MM.1S (cell line): ENCODE data around the gene RGS7.

Source experiments
- DNase-seq: peaks from one replicate; pipeline ENCODE4 v3.0.0-alpha.2; 2015
- H2AFZ ChIP-seq: fragments of 300-600 bp; sonication (generic); 2 replicates; pipeline ENCODE4 v1.6.0; 2016; ENCODE audit warnings: antibody characterized with exemption, low read length
- H3F3A ChIP-seq: fragments of 300-600 bp; sonication (generic); 2 replicates; pipeline ENCODE4 v1.6.1; 2016; ENCODE audit warnings: mild to moderate bottlenecking, antibody characterized with exemption, low read length, moderate library complexity, mixed read lengths; ENCODE audit not compliant: insufficient read depth
- H3K27ac ChIP-seq: fragments of 300-600 bp; sonication (generic); 2 replicates; pipeline ENCODE4 v1.5.1; 2016; ENCODE audit warnings: mild to moderate bottlenecking, low read length
- H3K27me3 ChIP-seq: fragments of 300-600 bp; sonication (generic); replicated peaks from 2 replicates; pipeline ENCODE4 v1.6.0; 2016; ENCODE audit warnings: low read length; ENCODE audit not compliant: insufficient read depth
- H3K36me3 ChIP-seq: fragments of 300-600 bp; sonication (generic); replicated peaks from 2 replicates; pipeline ENCODE4 v1.6.1; 2016; ENCODE audit warnings: mild to moderate bottlenecking, low read length, mixed read lengths; ENCODE audit not compliant: insufficient read depth
- H3K4me1 ChIP-seq: fragments of 300-600 bp; sonication (generic); 2 replicates; pipeline ENCODE4 v1.6.1; 2016; ENCODE audit warnings: low read length, mixed read lengths
- H3K4me2 ChIP-seq: fragments of 300-600 bp; sonication (generic); 2 replicates; pipeline ENCODE4 v1.6.0; 2016; ENCODE audit warnings: low read depth, low read length
- H3K4me3 ChIP-seq: fragments of 300-600 bp; sonication (generic); 2 replicates; pipeline ENCODE4 v1.5.1; 2016; ENCODE audit warnings: low read length, mixed read lengths
- H3K79me2 ChIP-seq: fragments of 300-600 bp; sonication (generic); 2 replicates; pipeline ENCODE4 v1.6.1; 2016; ENCODE audit warnings: mixed run types, low read length, mixed read lengths
- H3K9ac ChIP-seq: fragments of 300-600 bp; sonication (generic); 2 replicates; pipeline ENCODE4 v1.6.1; 2016; ENCODE audit warnings: low read length, mixed read lengths
- H3K9me2 ChIP-seq: fragments of 300-600 bp; sonication (generic); replicated peaks from 2 replicates; pipeline ENCODE4 v1.6.1; 2016; ENCODE audit warnings: mild to moderate bottlenecking, low read length, mixed read lengths; ENCODE audit not compliant: insufficient read depth
- H3K9me3 ChIP-seq: fragments of 300-600 bp; sonication (generic); replicated peaks from 2 replicates; pipeline ENCODE4 v1.6.1; 2016; ENCODE audit warnings: mild to moderate bottlenecking, low read length, mixed read lengths; ENCODE audit not compliant: insufficient read depth
- H4K20me1 ChIP-seq: fragments of 300-600 bp; sonication (generic); 2 replicates; pipeline ENCODE4 v1.6.1; 2016; ENCODE audit warnings: mild to moderate bottlenecking, low read length, moderate library complexity, mixed read lengths; ENCODE audit not compliant: insufficient read depth
- EZH2 ChIP-seq: fragments of 300-600 bp; sonication (generic); optimal IDR thresholded peaks from 2 replicates; pipeline ENCODE3; 2017; ENCODE audit warnings: low read depth, mild to moderate bottlenecking, antibody characterized with exemption, low read length, mixed read lengths
- EZH2phosphoT487 ChIP-seq: fragments of 300-600 bp; sonication (generic); IDR thresholded peaks from 2 replicates; pipeline ENCODE4 v1.6.1; 2018; ENCODE audit warnings: antibody characterized with exemption, low read length
- TF ChIP-seq, protein P1 (sequence below): fragments of 300-600 bp; sonication (generic); IDR thresholded peaks from 2 replicates; pipeline ENCODE4 v1.5.1; 2016; ENCODE audit warnings: antibody characterized with exemption, low read length, mixed read lengths

Gene RGS7

GRCh38 chr1:240956020-240956419 lies 401.0 kb downstream of the RGS7 start:
- no peak overlapping the region for H3K4me2 ChIP-seq
- H2AFZ ChIP-seq = no peak overlapping the region
- no peak for DNase-seq
- no peaks in the 10 kb centered on the region for H3K79me2 ChIP-seq
- no peaks in the 10 kb centered on the region for H4K20me1 ChIP-seq
- H3K4me3 ChIP-seq = no peak overlapping the region
- no peaks in the 10 kb centered on the region for H3F3A ChIP-seq
- no peaks in the 10 kb centered on the region for H3K4me1 ChIP-seq
- H3K27ac ChIP-seq = no peak overlapping the region
- H3K9me3 ChIP-seq = no peaks in the 10 kb centered on the region
- no peak overlapping the region for H3K9ac ChIP-seq
- H3K9me2 ChIP-seq = no peaks in the 10 kb centered on the region
- no peak for TF ChIP-seq EZH2
- TF ChIP-seq, protein P1, sequence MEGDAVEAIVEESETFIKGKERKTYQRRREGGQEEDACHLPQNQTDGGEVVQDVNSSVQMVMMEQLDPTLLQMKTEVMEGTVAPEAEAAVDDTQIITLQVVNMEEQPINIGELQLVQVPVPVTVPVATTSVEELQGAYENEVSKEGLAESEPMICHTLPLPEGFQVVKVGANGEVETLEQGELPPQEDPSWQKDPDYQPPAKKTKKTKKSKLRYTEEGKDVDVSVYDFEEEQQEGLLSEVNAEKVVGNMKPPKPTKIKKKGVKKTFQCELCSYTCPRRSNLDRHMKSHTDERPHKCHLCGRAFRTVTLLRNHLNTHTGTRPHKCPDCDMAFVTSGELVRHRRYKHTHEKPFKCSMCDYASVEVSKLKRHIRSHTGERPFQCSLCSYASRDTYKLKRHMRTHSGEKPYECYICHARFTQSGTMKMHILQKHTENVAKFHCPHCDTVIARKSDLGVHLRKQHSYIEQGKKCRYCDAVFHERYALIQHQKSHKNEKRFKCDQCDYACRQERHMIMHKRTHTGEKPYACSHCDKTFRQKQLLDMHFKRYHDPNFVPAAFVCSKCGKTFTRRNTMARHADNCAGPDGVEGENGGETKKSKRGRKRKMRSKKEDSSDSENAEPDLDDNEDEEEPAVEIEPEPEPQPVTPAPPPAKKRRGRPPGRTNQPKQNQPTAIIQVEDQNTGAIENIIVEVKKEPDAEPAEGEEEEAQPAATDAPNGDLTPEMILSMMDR = no peak
- no peak for TF ChIP-seq EZH2phosphoT487
- no peaks in the 10 kb centered on the region for H3K36me3 ChIP-seq
- no peaks in the 10 kb centered on the region for H3K27me3 ChIP-seq

DNA sequence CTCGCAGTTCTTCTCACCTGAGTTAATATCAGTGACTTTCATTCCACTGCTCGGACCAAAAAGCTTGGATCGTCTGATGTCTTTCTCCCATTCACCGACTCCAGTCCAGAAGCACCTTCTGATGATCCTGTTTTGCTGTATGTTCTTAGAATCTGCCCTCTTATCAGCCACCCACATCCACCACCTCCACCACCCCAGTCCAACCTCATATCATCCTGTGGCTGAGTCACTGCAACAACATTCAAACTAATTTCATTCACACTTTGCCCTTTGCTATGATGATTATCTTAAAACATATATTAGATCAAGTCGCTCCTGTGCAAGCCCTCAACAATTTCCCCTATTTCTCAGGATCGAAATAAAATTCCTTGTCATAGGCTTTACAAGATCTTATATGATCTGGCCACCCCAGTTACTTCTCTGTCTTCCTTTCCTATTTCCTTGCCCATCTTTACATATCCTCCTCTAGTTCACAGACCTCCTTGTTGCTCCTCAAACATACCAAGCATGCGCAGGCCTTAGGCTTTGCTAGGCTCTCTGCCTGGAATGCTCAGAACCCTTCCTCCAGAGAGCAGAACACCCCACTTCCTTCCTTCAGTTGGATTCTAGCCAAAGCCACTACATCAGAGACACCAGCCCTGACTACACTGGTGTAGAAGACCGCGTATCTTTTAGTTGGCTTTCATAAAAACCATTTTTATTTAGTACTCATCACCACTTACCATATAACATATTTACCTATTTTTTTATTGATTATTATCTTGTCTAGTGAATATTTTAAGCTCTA lies 409.4 kb downstream of the RGS7 start:
- H3F3A ChIP-seq = no peaks in the 10 kb centered on the region
- H3K9ac ChIP-seq = no peak overlapping the region
- no peaks in the 10 kb centered on the region for H4K20me1 ChIP-seq
- no peak overlapping the region for H2AFZ ChIP-seq
- H3K36me3 ChIP-seq = no peaks in the 10 kb centered on the region
- H3K4me1 ChIP-seq = no peaks in the 10 kb centered on the region
- no peak overlapping the region for H3K27ac ChIP-seq
- H3K4me2 ChIP-seq = no peak overlapping the region
- no peak overlapping the region for H3K4me3 ChIP-seq
- no peak for DNase-seq
- no peaks in the 10 kb centered on the region for H3K27me3 ChIP-seq
- no peaks in the 10 kb centered on the region for H3K9me2 ChIP-seq
- H3K9me3 ChIP-seq = no peaks in the 10 kb centered on the region
- no peaks in the 10 kb centered on the region for H3K79me2 ChIP-seq
- TF ChIP-seq, protein P1 = no peak
- no peak for TF ChIP-seq EZH2
- no peak for TF ChIP-seq EZH2phosphoT487

- no peaks in the 10 kb centered on the region for H3K79me2 ChIP-seq
- no peaks in the 10 kb centered on the region for H4K20me1 ChIP-seq
- no peaks in the 10 kb centered on the region for H3F3A ChIP-seq
- H3K4me2 ChIP-seq = no peak overlapping the region
- H3K4me1 ChIP-seq = no peaks in the 10 kb centered on the region
- H2AFZ ChIP-seq = no peak overlapping the region
- H3K9ac ChIP-seq = no peak overlapping the region
- H3K9me2 ChIP-seq = no peaks in the 10 kb centered on the region
- TF ChIP-seq, protein P1 = peak; percentile 80
- no peak for TF ChIP-seq EZH2phosphoT487
- H3K4me3 ChIP-seq = no peak overlapping the region
- H3K27ac ChIP-seq = no peak overlapping the region
- no peaks in the 10 kb centered on the region for H3K36me3 ChIP-seq
- no peaks in the 10 kb centered on the region for H3K27me3 ChIP-seq
- DNase-seq = peak; percentile 58
- no peaks in the 10 kb centered on the region for H3K9me3 ChIP-seq
Observed at GRCh38 chr1:240946926-240947325, 410.1 kb downstream of the RGS7 start.
